Osteoblast (primary cell): ENCODE data around the gene ZSWIM6. TPM values are rescaled to one million over a fixed set of nuclear protein-coding genes. Genes with fewer than 3 reads are reported as not detected.

ENCODE experiments used
- DNase-seq: peaks from one replicate; pipeline ENCODE4 v3.0.0; 2011; ENCODE audit warnings: low spot score, mixed read lengths; ENCODE audit not compliant: insufficient read length; ENCODE audit errors: missing footprints
- H2AFZ ChIP-seq: 2 replicates; pipeline ENCODE4 v1.6.0; 2011; ENCODE audit warnings: mild to moderate bottlenecking, low read length
- H3K27ac ChIP-seq: 2 replicates; pipeline ENCODE4 v1.5.1; 2011; ENCODE audit warnings: mild to moderate bottlenecking, low read depth, low read length, moderate library complexity
- H3K27me3 ChIP-seq: 2 replicates; pipeline ENCODE4 v1.6.0; 2012; ENCODE audit warnings: mild to moderate bottlenecking, control low read depth, inconsistent platforms, low read length, moderate library complexity; ENCODE audit not compliant: insufficient read depth
- H3K36me3 ChIP-seq: 2 replicates; pipeline ENCODE4 v1.5.1; 2011; ENCODE audit warnings: mild to moderate bottlenecking, low read length, control low read depth, moderate library complexity; ENCODE audit not compliant: insufficient read depth
- H3K4me1 ChIP-seq: 2 replicates; pipeline ENCODE4 v1.5.1; 2011; ENCODE audit warnings: mild to moderate bottlenecking, low read length, control low read depth, moderate library complexity; ENCODE audit not compliant: insufficient read depth
- H3K4me2 ChIP-seq: 2 replicates; pipeline ENCODE4 v1.6.0; 2011; ENCODE audit warnings: mild to moderate bottlenecking, low read length; ENCODE audit not compliant: insufficient read depth
- H3K4me3 ChIP-seq: fragments of 200-600 bp; sonication (generic); 3 replicates; pipeline ENCODE4 v1.5.1; 2012; ENCODE audit warnings: mild to moderate bottlenecking, low read length, inconsistent platforms; ENCODE audit not compliant: insufficient read depth
- H3K79me2 ChIP-seq: 2 replicates; pipeline ENCODE4 v1.6.0; 2012; ENCODE audit warnings: mild to moderate bottlenecking, low read length, control low read depth, inconsistent platforms; ENCODE audit not compliant: insufficient read depth
- H3K9me3 ChIP-seq: 2 replicates; pipeline ENCODE4 v1.5.1; 2011; ENCODE audit warnings: low read depth, low read length, control low read depth
- H4K20me1 ChIP-seq: 2 replicates; pipeline ENCODE4 v1.6.0; 2012; ENCODE audit warnings: mild to moderate bottlenecking, low read length, control low read depth; ENCODE audit not compliant: insufficient read depth
- CTCF ChIP-seq: IDR thresholded peaks from 2 replicates; pipeline ENCODE4 v1.5.1; 2011; ENCODE audit warnings: mild to moderate bottlenecking, low read depth, low read length, moderate library complexity; ENCODE audit errors: extremely low read depth
- total RNA-seq: library from RNA; depleted of rRNA; stranded (reverse); fragments of >200 nt; gene quantifications from 2 replicates; pipeline ENCODE4 v1.2.3, GENCODE V29; 2012

Gene ZSWIM6
- total RNA-seq, 1 donor: 10.5 TPM

- no peaks in the 10 kb centered on the region for H4K20me1 ChIP-seq
- H3K9me3 ChIP-seq: no peaks in the 10 kb centered on the region
- peaks cover 13% of the 10 kb centered on the region for H3K4me1 ChIP-seq
- H3K4me2 ChIP-seq: no peak overlapping the region
- no peak overlapping the region for H3K27ac ChIP-seq
- no peak for TF ChIP-seq CTCF
- no peak overlapping the region for H3K4me3 ChIP-seq
- H3K27me3 ChIP-seq: no peaks in the 10 kb centered on the region
- no peaks in the 10 kb centered on the region for H3K36me3 ChIP-seq
- H3K79me2 ChIP-seq: no peaks in the 10 kb centered on the region
- H2AFZ ChIP-seq: no peak overlapping the region
- no peak for DNase-seq
These were observed 44.6 kb upstream of the ZSWIM6 start for GRCh38 chr5:61287474-61287873.

- DNase-seq: no peak
- H2AFZ ChIP-seq: peak overlapping the region; percentile 31
- no peak overlapping the region for H3K4me3 ChIP-seq
- no peak overlapping the region for H3K4me2 ChIP-seq
- no peaks in the 10 kb centered on the region for H3K27me3 ChIP-seq
- no peaks in the 10 kb centered on the region for H3K79me2 ChIP-seq
- peak; percentile 24 for TF ChIP-seq CTCF
- no peaks in the 10 kb centered on the region for H3K36me3 ChIP-seq
- no peaks in the 10 kb centered on the region for H3K9me3 ChIP-seq
- H4K20me1 ChIP-seq: no peaks in the 10 kb centered on the region
- peaks cover 13% of the 10 kb centered on the region for H3K4me1 ChIP-seq
- no peak overlapping the region for H3K27ac ChIP-seq
These were observed 42.8 kb upstream of the ZSWIM6 start for GRCh38 chr5:61289241-61289640.

GRCh38 chr5:61289669-61290306 lies 42.3 kb upstream of the ZSWIM6 start:
- Histone ChIP-seq H3K36me3 (no peaks in the 10 kb centered on the region), H4K20me1 (no peaks in the 10 kb centered on the region), H3K4me2 (no peak overlapping the region), H3K27ac (no peak overlapping the region), H3K79me2 (no peaks in the 10 kb centered on the region), H3K4me1 (peaks cover 13% of the 10 kb centered on the region), H2AFZ (peak overlapping the region; percentile 31), H3K9me3 (no peaks in the 10 kb centered on the region), H3K27me3 (no peaks in the 10 kb centered on the region), H3K4me3 (no peak overlapping the region)
- no peak for TF ChIP-seq CTCF
- no peak for DNase-seq

GRCh38 chr5:61290791-61291210 lies 41.3 kb upstream of the ZSWIM6 start:
- DNase-seq: no peak
- Histone ChIP-seq H3K79me2 (no peaks in the 10 kb centered on the region), H3K4me2 (peak overlapping the region; percentile 62), H2AFZ (peak overlapping the region; percentile 91), H3K4me1 (peaks cover 13% of the 10 kb centered on the region), H3K27me3 (no peaks in the 10 kb centered on the region), H3K36me3 (no peaks in the 10 kb centered on the region), H3K27ac (peak overlapping the region; percentile 0), H3K4me3 (peak overlapping the region; percentile 41), H4K20me1 (no peaks in the 10 kb centered on the region), H3K9me3 (no peaks in the 10 kb centered on the region)
- no peak for TF ChIP-seq CTCF
